Activated CD4-positive, alpha-beta T cell treated with anti-CD3 and anti-CD28 coated beads, Interleukin-2, Interleukin-6, amounts not matched to agents 100 ng/mL and 50 ng/mL, durations not matched to agents 16 hours and 8 hours (primary cell): ENCODE measurements around the gene TBC1D22A.

Experiments
- DNase-seq: peaks from one replicate; pipeline ENCODE4 v3.0.0-alpha.2; 2020

Gene TBC1D22A

DNA sequence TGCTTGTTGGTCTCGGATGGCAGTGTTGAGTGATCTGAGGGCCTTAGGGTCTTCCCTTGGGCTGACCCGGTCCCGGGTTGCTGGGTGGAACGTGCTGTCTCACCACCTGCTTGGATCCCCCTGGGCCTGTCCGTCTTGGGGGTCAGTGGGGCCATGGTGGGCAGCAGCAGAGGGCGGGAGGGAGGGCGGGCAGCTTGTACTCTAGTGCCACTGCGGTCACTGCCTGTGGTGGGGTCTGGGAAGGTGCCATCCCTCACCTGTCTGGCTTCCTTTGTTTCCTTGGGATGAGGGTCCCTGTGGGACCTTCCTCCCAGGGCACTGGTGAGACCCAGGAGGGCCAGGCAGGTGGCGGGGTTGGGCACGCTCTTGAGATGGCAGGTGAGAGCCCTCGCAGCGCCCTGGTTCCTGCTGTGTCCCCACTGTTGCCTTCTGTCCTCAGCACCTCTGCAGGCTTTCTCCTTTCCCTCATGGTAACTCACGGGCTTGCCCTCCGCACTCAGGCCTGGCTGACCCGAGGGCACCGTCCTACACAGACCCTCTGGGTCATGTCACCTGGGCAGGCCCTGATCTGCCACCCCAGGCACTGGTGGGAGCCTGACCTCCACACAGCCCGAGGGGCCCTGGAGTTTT lies 34.2 kb downstream of the TBC1D22A start:
- DNase-seq: no peak

DNA sequence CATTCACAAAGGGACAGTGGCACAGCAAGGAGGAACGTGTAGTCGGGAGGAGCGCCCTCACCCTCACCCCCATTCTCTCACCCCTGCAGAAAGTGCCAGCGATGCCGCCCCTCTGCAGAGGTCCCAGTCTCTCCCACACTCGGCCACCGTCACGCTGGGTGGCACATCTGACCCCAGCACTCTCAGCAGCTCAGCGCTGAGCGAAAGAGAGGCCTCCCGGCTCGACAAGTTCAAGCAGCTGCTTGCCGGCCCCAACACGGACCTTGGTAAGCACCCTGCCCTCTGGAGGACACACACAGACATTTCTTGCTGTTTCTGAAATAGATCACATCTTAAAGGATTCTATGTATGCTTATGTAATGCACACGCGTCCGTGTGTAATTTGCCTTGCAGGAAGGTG lies 34.9 kb downstream of the TBC1D22A start:
- no peak for DNase-seq

DNA sequence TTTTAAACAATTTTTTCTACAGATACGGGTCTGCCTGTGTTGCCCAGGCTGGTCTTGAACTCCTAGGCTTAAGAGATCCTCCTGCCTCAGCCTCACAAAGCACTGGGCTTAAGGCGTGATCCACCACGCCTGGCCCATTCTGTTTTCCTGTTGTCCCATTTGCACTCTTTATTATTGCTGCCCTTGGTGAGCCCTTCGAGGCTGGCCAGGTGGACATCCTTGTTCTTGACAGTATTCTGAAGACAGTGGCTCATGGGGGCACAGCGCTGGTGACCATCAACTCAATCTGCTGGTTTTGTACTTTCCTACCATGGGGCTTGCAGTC lies 35.6 kb downstream of the TBC1D22A start:
- no peak for DNase-seq

DNA sequence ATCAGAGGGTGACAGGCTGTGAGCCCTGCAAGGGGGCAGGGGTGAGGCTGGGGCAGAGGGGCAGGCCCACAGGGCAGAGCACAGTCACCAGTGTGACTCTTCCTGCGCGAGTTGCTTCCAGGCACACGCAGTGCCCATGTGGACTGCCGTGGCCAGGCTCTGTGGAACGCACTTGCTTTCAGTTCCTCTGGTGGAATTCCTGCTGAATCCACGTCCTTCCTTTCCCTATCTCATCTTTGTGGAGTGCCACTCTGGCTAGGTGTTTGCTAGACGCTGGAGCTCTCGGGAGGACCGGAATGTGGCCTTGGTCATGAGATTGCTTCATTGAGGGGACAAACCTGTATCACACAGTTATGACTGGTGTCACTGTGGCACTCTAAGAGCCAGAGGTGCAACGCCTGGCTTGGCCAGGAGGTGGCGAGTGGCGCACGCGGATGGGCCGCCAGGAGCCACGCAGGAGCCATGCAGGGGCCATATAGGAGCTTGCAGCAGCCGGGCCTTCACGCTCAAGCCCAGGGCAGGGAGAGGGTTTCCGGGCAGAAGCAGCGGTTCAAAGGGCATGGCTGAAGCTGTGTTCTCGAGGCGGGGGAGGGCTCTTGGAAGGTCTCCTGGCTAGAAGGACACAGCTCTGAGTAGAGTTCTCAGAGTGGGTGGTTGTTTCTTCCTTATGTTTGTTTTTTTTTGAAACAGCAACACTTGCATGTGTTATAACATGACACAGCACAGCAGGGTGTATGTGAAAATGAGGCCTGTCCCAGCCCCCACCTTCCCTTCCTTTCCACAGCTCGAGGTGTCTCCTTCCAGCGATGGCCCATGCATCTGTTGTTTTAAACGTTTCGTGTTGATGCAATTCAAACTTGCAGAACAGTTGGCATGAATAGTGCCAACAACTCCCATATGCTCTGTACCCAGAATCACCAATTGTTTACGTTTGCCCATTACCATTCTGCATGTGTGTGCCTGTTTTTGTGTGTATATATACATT lies 36.2 kb downstream of the TBC1D22A start:
- DNase-seq: peak; percentile 87

DNA sequence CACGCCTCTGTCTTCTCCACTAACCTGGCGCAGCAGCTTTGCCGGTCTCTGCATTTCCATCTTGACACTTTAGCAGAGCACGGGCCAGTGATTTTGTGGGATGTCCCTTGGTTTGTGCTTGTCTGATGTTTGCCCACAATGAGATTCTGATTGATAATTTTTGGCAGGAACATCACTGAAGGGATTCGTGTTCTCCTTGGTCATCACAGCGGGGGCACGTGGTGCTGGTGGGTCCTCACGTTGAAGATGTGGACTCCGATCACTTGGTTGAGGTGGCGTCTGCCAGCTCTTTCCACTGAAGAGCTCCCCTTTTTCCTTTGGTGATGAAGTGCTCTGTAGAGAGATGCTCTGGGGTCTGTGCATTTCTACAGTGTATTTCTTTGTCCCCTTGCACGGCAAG lies 37.2 kb downstream of the TBC1D22A start:
- DNase-seq: no peak

DNA sequence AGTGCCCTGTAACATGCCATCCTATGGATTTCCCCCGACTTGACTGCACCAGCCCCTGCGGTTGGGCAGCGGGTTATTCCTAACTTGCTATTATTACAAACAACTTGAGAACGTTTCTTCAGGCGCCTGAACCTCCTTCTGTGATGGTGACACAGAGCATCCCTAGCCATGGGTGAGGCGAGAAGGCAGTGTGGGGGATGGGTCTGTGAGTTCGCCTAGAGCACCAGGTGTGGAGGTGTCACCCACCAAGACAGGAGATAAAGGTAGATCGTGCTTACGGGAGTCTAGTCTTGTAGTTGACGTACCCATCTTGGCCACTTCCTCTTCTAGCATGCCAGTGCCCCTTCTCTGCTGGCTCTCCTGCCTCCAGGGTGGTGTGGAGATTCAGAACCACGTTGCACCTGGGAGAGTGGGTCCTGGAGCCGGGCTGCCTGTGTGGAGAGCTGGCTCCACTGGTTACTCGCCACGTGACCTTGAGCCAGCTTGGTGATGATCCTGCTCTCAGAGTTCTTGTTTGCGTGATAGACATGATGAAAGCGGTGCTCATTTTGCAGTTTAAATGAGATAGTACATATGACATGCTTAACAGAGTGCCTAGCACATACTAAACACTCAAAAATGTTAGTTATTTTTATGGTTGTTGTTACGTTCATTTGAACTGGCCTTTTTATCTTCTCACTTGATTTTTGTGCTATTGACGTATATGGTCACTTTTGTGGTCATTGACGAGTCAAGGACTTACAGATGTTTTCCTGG lies 37.8 kb downstream of the TBC1D22A start:
- no peak for DNase-seq

DNA sequence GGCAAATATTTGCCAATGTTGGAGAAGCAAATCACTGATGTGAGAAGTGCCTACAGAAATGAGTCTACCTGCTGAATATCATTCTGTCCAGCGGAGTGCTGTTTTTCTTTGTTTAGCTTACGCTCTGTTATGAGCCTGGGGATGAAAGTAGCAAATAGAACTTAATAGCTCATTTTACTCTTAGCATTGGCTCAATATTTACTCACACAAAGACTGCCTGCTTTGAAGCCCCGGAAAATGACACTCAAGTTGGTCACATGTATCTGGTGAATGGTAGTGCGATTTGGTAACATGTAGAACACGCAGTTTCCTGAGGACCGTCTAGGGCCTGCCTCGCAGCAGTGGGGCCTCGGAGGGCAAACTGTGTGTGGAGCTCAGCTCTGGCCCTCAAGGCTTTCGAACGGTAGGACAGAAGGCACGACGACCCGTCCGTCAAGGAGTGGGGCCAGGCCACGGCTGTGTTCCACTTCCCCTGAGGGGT lies 38.9 kb downstream of the TBC1D22A start:
- DNase-seq: no peak

DNA sequence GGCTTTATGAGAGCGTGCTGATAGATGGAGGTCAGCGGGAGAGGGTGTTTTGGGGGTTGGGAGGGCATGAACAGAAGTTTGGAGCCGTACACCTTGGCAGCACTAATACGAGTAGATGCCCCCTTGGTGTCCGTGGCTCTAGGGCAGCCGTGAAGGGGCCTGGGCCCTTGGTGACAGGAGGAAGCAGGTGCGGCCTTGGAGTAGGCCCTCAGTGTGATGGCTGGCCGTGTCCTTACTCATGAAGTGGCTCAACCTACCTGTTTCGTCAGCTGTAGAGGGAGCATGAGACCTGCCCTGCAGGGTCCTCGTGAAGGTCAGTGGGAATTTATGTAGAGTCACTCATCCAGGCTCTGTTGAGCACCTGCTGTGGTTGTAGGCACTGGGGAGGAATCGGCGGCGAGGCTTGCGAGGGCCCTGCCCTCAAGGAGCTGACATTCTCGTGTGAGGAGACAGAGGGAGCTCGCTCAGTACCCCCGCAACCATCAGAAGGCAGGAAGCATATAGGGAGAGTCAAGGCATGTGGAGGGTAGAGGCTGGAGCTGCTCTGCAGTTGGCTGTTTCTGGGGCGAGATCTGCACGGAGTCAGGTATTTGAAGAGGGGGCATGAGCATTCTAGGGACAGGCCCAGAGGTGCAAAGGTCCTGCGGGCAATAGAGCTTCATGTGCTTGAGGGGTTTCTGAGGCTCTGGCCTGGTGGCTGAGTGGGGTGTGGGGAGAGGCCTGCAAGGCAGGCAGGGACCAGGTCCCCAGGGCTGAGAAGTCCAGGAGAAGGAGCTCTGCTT lies 39.6 kb downstream of the TBC1D22A start:
- no peak for DNase-seq

DNA sequence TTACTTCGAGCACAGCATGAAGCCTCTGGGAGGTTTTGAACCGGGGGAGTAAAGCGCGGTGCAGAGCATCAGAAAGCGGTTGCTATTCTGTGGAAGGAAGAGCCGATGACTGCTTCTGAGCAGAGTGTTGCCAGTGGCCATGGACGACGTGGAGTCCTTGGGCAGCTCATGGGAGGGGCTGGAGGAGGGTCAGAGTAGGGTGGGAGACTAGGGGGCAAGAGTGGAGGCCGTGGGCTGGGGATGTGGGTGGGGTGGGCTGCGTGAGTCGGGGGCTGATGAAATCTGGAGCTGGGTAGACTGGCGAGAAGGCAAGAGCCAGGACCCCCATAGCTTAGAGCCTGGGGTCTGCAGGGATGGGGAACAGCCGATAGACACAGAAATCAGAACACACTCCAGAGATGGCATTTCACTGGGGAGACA lies 40.2 kb downstream of the TBC1D22A start:
- DNase-seq: no peak

DNA sequence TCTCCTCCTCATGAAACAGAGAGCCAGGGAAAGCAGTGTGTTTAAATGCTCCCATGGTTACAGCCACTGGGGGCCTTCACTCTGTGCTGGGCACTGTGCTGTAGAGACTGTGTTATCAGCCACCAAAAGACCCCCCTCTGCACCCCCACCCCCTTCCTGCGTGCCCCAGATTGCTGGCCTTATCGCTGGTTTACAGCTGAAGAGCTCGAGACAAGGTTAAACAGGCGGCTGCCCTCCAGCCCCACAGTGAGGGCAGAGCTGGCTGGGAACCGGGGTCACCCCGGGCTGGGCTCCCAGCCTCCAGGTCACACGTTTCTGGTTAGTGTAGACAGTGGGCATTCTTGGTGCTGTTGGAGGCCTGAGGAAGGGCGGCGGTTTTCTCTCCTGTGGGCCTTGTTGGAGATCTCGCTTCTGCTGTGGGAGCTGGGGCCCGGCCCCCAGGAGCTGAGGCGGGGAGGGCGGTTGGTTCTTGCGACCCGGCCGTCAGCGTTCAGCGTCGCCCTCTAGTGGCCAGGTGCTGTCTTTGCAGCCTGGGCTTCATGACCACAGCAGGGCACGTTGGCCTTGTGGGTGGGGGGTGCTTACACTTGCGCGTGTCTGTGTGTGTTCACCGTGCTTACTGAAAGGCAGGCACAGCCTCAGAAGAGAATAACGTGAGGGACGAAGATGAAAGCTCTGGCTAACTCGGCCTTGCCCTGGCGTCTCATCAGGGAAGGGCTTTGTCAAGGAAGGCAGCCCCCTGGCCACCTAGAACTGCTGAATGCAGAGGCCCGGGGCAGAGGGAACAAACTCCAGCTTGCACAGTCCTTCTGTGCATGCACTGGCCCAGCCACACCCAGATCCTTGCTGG lies 40.8 kb downstream of the TBC1D22A start:
- peak; percentile 77 for DNase-seq

DNA sequence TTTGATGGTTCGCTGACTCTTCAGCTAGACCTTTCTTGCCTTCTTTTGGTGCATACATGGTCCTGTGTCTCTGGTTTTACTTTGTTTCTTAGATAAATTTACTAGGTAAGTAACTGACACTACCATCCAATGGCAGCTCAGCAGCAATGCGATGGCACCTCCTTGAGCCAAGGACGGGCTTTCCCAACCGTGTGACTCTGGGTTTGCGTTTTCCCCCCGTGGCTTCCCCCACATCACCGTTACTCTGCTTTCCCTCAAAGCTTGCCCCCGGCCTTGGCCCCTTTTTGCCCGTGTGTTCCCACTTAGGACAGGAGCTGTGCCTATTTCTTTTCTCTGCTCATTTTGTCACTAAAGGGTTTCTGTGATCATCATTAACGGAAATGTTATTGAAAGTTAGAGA lies 41.5 kb downstream of the TBC1D22A start:
- DNase-seq: no peak

DNA sequence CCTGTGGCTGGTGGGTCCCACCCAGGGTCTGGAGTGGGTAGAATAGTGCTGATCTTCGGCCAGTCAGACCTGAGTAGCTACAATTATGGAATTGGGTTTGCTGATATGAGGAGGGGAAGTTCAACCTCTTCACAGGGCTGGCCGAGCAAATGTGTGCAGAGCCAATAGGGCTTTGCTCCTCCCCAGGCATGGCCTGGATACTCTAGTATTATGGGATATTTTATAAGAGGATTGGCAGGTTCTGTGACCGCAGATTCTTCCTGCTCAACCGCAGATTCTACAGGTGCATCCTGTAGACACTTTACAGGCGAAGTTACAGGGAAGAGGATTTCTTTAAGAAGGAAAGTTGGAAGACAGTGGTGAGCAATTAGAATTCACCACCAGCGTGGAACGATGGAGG lies 44.3 kb downstream of the TBC1D22A start:
- DNase-seq: no peak

DNA sequence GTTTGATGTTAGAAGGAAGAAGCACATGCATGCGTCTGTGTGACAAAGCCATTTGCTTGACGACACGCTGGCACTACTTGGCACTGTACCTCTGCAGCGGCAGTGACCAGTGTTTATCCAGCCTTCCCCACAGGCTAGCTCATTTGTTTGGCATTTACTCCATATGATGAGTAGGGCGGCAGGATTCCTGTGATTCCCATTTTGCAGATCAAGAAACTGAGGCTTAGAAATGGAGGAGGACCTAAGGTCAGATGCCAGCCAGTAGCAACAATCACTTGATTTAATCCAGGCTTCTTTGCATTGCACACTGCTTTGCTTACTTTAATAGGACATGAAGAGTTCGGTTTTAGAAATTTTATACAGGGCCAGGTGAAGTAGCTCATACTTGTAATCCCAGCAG lies 45.0 kb downstream of the TBC1D22A start:
- no peak for DNase-seq

DNA sequence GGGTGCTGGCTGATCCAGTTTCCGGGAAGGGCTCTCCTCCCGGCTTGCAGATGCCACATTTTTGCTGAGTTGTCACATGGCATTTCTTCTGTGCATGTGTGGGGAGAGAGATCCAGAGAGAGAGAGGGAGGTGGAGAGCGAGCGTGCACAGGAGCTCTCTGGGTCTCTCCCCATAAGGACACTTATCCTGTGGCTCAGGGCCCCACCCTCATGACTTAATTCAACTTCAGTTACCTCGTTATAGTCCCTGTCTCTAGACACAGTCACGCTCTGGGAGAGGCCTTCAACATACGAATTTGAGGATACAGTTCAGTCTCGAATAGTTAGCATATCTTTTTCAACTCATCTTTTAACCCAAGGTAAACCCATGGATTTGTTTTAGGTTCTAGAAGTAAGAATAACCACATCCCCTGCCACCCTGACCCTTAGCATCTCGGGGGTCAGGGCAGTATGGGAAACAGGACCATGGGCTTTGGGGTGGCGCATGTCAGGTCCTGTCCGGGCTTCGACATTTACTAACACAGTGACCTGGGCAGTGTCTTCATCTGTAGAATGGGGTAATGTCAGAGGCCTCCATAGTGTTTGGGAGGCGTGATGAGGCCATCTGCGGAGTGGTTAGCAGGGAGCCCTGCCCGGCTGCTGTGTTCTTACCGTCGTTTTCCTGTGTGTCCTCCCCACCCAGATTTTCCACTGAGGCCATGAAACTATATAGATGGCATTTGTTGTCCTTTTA lies 46.9 kb downstream of the TBC1D22A start:
- no peak for DNase-seq

DNA sequence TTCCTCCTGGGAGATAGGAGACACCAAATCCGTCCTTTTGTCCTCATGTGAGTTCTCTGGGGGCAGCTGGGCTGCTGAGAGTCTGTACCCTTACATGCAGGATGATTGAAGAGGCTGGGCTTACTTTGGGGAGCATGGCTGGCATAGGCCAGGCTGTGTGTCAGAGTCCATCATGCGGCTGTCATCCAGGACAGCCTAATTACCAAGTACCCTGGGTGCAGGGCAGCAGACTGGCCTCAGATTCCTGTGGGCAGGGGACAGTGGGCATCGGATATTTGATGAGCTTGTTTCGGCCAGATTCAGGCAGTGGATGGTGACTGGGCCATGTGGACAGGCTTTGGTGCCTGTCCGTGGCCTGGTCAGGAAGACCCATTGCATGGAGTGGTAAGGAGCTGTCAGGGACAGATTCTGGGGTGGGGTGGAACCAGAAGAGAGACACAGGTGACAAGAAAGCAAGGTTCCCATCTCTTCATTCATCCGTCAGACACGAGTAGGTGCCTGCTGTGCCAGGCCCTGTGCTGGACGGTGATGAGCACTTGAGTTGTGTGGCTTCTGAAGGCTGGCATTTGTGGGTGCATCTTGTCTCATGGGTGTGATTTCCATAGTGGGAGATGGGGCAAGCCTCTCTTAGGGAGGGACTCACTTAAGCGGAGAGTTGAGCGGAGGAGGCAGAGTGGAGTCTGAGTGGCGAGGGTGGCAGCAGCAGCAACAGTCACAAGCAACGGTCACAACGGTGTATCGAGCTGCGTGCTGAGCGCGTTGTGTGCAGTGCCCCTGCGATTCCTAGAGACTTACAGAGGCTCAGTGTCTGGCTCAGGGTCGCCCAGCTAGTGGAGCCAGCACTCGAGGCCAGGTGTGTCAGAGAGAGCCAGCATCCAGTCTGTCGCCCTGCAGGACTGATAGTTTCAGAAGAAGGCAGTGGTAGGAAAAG lies 48.7 kb downstream of the TBC1D22A start:
- DNase-seq: no peak

DNA sequence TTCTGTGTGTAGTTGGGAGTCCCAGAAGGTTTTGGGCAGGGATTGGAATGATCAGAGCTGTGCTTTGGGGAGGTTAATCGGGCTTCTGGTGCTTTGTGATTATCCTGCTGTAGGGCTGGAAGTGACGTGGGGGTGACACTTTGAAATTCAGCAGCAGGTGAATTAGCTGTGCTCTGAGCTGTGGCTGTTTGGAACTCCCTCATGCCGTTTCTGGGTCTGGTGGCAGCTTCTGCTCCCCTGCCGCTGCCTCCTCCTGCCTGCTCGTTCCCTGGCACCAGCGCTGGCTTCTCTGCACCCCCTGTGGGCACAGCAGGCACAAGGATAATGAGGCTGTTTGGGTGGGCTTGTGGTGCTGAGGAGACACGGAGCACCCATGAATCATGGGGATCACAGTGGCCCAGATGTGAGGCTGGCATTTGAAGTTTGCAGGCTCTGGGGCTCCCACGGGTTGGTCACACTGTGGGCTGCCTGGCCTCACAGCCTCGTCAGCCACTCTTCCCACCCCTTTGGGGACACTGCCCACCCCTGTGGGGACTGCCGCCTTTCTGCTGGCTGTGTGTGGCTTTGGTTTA lies 49.7 kb downstream of the TBC1D22A start:
- DNase-seq: no peak

DNA sequence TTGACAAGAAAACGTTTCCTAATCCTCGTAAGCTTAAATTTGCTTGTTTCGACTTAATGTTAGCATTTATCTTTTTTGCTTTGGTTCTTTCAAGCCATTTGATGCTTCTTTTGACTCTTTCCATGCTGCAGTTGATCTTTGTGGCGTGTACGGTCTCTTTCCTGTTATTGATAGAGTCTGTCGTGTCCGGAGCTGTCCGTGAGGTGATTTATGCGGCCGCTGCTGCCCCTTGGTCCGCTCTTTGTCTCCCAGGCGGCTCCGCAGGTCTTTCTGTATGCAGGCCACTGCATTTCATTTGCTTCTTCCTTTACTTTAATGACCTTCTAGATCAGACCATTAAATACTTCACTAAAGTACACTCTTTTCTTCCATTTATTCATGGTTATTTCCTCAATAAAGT lies 50.3 kb downstream of the TBC1D22A start:
- no peak for DNase-seq

DNA sequence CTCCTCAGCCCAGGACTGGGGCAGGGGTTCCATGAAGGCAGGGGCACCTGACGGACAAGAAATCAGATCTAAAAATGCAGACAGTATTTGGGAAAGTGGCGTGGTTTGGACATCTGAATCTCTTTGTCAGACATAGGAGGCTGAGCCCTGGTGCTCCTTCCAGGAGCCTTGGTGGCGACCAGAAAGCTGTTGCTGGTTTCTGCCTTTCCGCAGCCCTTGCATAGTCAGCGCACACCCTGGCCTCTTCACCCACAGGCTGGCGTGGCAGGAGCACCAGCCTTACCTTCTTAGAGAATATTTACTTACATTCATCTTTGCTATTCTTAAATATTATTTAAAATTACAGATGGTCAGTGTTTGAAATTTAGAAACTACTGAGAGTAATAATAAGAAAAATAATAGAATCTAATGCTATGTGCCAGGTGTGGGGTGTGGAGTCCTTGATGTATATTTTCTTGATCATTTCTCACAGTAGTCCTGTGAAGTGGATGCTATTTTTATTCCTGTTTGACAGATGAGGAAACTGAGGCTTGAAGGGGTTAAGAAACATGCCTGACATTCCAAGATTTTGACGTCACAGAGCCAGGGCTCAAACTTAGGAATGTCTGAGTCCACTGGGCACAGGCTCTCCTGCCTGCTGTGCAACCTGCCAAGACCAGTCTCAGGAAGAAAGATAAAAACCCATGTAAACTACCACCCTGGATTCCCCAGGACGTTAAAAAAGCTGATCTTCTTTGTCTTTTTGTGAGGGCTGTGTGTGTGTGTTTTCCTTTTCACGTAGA lies 51.6 kb downstream of the TBC1D22A start:
- no peak for DNase-seq

DNA sequence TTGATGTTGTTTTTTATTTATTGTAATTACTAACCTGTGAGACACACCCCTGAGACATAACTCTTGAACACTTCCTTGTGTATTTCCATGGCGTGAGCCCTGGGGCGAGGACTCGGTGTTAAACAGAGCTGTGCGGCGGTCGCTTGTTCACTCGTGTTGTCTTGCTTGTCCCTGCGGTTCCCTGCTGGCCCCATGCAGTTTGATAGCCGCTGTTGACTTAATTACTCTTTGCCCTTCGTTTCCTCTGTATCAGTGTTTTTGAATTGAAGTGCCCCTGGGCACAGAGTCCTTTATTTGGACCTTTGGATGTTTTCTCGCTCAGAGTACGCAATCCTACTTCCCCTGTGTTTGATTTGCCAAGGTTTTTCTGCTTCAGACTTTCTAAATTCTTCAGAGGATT lies 52.7 kb downstream of the TBC1D22A start:
- no peak for DNase-seq
